T-helper 2 cell (primary cell): Measurements from ENCODE around the gene ADH6.
"Not testable (repeated sequence)": the region's sequence is repeated elsewhere in the genome, so short reads cannot be mapped to it uniquely, and the experiment has no call there.

Source experiments
- DNase-seq, 5 experiments: peaks; one replicate each; pipeline versions ENCODE4 v3.0.0 to v3.0.0-alpha.2; 2012 to 2022

The ADH6 gene

DNA sequence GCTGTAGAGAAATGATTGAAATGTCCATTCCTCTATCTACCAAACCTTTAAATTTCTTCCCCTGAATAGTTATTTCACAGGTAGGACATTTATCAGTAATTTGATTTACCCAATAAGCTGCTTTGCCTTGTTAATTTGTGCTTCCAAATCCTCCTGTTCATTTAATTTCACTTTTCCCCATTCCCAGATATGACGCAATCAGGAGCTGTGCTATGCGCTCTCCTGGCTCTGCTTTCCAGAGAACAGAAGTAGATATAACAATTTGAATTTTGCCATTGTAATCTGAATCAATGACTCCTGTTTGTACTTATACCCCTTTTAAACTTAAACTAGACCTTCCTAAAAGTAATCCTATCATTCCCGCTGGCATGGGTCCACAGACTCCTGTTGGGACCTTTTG is 29.1 kb downstream of the ADH6 start:
- DNase-seq: not testable (repeated sequence)

DNA sequence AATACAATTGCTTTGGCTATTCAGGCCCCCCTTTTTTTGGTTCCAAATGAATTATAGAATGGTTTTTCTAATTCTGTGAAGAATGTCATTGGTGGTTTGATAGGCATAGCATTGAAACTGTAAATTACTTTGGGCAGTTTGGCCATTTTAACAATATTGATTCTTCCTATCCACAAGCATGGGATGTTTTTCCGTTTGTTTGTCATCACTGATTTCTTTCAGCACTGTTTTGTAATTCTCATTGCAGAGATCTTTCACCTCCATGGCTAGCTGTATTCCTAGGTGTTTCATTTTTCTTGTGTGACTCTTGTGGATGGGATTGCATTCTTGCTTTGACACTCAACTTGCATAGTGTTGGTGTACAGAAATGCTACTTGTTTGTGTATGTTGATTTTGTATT is 33.0 kb downstream of the ADH6 start:
- no peak for DNase-seq

DNA sequence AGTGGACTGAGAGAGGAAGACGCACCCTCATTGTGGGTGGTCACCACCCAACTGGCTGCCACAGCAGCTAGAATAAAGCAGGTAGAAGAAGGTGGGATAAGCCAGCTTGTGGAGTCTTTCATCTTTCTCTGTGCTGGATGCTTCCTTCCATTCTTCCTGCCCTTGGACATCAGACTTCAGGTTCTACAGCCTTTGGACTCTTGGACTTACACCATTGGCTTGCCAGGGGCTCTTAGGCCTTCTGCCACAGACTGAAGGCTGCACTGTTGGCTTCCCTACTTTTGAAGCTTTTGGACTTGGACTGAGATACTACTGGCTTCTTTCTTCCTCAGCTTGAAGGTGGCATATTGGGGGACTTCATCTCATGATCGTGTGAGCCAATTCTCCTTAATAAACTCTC is 33.5 kb downstream of the ADH6 start:
- DNase-seq: no peak

DNA sequence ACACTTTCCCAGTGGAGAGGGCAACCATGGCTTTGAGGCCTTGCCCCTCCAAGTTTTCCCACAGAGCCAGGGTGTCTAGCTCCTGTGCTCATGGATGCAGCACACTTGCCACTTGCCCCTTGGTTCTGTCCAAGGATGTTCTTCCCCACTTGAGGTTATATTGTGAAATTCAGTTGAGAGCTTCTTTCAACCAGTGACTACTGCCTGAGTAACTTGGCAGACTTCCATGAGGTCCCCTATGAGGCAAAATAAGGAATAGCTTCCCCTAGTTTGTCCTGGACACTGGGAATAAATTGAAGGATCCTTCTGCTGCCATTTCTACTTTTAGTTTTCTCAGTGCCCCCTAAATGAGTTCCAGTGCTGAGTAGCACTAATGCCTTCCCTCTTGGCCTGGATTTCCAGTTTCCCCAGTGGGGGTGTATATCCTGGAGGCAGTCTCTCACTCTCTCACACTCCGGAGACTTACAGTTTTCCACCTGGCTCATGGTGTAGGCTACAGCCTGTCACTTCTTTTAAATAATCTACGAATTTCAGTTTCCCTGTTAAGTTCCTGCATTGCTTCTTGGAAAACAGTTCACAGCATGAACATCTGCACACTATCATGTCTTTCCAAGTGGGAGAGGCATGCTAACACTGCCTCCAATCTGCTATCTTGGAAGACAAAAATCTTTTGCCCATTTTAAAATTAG is 38.5 kb downstream of the ADH6 start:
- no peak for DNase-seq

DNA sequence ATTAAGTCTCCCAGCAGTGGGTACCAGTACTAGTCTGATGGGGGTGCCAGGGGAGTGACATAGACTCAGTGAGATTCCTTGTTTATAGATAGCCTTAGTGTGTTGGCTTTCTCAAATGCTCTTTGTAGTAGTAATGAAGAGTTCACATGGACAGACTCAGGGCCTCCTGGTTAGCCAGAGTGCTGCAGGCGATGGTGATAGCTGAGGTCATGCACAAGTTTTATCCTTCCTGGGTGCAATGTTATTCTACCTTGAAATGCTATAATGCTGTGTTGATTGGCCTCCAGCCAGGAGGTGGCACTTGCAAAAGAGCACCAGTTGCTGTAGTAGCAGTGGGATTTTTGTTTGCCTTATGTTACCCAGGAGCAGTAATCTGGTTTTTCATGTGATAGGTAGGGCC is 39.4 kb downstream of the ADH6 start:
- no peak for DNase-seq

DNA sequence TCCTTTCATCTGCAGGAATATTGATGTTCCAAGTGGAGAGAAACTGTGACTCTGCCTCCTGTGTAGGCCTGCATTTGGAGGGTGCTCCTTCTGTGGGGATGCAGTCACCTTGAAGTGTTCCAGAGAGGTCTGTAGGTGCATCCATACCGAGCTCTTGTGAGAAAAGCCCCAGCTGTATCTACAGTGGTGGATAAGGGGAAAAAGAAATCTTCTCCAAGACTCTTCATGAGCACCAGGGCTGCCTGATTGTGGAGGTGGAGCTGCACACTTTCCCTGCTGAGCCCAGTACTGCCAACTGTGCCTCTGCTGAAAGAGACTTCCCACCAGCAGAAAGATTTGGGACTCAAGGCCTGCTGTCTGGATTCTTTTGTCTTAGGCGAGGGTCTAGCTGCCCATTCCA is 39.9 kb downstream of the ADH6 start:
- no peak for DNase-seq

DNA sequence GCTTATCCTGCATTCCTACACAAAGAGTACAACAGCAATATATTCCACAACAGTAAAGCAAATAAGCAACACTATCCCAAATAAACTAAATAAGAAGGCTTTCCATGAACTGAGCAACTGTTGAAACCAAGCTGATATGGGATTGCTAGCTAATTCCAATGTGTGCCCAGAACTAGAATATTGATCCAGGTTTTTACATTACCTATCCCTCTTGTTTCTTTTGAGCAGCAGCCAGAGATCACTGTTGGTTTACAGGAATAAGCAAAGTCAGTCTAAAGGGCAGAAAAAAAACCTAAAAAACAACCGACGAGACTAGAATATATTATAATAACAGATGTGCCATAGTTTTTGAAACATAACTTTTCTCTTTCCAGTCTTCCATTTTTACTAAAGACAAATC is 52.5 kb downstream of the ADH6 start:
- no peak for DNase-seq

DNA sequence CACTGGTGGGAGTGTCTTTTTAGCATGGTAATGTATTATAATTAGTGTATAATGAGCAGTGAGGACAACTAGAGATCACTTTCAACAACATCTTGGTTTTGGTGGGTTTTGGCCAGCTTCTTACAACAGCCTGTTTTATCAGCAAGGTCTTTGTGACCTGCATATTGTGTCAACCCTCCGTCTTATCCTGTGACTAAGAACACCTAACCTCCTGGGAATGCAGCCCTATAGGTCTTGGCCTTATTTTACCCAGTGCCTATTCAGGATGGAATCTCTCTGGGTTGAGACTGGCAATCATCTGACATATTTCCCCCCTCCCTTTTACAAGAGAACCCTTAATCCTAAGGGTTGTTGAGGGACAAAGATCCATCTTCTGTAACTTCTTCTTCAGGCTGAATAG is 53.1 kb downstream of the ADH6 start:
- no peak for DNase-seq

DNA sequence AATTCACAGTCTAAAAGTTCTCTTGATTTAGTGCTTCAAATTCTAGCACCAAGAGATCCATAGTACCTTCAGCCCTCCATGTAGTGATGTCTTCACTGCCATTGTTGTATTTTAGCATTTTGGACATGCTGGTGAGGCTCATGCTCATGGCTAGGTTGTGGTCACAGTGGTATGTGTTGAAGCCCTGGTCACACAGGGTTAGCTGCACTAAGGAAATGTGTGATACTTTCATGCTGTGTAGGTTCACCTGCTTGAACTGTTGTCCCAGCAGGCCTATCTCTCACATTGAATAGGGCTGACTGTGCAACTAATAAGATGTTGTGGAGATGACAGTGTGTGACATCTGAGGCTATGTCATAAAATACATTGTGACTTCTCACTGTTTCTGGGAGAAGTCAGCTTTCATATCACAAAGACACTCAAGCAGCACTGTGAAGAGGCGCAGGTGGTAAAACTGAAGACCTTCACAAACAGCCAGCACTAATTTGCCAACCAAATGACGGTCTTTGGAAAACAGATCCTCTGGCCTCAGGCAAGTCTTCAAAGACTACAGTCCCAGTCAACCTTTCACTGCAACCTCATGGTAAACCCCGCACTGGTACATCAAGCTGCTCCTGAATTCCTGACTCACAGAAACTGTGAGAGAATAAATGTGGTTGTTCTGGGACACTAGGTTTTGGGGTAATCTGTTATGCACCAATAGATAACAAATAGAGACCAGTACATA is 57.5 kb downstream of the ADH6 start:
- no peak for DNase-seq

DNA sequence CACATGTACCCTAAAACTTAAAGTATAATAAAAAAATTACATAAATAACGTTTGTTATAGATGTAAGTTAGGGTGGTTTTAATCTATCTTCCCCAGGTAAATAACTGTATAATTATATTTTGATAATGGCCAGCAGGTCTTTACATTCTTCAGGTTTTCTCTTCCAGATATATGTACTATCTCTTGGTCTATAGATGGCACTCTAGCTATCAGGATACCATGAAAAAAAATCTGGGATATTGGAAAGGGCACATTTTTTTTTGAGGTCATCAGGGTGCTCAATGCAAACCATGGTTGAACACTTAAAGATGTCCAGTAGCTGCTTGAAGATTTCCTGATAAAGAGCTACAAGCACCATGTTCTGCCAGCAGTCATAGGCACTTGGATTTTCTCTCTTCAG is 59.3 kb downstream of the ADH6 start:
- DNase-seq: no peak

DNA sequence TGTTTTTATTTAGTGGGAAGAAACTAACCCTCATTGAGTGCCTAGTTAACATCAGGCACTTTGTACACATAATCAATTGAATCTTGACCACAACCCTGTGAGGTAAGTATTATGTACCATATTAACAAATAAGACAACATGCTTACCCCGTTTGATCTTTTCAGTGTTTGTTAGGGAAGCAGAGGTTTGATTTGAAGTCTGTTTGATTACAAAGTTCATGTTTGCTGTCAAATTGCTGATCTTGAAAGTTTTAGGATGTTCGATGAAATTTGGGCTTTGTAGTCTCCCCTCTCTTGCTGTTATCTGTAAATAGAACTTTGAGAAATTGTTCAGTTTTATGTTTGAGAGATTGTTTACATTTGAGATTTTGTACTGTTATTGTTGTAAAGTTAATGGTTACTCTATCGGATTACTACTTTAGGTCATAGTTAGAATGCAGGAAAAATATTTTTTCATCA is 61.5 kb downstream of the ADH6 start:
- no peak for DNase-seq

DNA sequence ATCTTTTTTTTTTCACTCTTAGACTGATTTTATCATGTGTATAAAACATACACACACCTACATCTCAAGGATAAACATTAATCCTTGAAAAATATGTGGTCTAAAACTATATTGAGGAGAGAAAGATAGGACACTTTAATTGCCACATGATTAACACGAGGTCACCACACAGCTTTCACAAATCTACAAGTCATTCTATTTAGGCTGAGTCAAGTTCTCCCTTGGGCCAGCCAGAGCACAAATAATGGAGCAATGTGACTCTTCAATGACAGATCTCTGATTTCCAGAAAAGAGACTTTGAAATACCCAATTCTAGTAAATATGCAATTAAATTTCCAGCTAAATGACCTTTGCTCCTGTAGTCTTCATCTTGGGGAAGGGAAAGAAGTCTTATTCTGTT is 62.1 kb downstream of the ADH6 start:
- DNase-seq: no peak

DNA sequence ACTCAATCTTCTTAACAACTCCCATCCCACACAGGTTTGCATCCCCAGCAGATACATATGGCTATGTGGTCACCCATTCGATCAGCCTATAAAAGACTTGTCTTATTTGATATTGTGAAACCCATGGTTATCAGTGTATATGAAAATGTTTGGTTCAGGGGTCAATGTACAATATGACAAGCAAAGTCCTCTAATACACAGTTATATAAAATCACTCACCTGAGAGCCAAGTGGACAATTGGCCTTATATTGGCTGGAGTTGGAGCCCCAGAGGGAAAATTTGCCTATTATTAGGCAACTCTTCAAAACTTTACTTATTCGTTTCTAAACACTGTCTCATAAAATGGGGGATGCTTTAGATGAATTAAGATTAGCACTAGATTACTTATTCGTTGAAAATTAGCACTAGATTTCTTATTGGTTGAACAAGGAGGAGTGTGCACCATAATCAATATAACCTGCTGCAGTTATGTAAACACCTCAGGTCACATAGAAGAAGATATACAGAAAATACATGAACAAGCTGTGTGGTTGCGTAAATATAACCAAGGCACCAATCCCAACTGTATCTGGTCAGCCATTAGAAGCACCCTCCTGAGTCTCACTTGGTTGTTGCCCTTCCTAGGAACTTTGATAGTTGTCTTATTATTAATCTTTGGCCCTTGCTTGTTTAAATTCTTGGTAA is 64.2 kb downstream of the ADH6 start:
- DNase-seq: no peak
